HG03066 (cell line): ENCODE data around the gene CEP104.

ENCODE experiments used
- ATAC-seq: cut with Tn5 transposase; IDR thresholded peaks from one replicate; pipeline ENCODE4 v1.9.1; 2021; ENCODE audit warnings: low read depth; ENCODE audit not compliant: unreplicated experiment

Gene CEP104

DNA sequence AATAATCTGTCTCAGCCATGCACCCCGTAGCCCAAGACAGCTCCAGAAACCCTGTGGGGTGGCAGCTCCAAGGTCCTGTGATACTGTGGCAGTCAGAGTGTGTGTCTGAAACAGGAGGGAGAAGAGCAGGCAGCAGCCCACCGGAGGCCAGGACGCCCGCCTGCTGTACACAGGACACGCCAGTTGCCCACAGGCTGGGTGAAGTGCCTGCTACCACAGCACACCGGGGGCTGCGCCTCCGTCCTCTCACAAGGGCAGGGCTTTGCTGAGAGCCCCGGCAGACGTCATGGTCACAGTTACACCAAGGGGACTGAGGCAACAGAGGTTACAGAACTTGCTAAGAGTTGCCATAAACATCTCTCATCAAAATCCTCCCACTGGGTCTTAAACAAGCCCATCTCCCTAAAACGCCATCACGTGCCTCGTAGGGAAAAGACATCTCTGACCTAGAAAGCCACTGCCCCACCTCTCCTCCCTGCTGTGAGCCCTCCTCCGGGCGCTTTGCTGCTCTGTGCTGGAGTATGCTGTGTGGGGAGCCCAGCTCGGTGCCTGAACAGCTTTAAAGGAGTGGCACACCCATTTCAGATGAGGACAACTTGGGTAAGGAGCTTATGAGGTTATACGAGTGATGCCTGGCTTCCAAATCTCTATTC is 37.7 kb upstream of the CEP104 start:
- no peak for ATAC-seq

DNA sequence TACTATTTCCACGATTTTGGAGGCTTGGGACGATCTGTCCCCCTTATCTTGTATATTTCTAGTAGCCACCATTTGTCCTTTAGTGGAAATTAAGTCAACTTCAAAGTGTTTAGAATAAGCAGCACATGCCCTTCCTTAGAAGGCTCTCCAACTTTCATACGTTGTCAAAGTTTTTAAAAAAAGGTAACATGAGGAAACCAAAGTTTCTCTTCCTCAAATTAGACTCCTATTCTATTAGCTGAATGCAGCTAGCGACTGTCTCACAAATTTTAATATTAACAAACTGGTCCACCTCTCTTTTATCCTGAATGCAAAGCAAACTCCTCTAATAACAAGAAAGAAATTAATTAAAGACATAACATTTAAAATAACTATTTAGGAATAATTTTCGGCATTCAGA is 36.2 kb upstream of the CEP104 start:
- no peak for ATAC-seq

DNA sequence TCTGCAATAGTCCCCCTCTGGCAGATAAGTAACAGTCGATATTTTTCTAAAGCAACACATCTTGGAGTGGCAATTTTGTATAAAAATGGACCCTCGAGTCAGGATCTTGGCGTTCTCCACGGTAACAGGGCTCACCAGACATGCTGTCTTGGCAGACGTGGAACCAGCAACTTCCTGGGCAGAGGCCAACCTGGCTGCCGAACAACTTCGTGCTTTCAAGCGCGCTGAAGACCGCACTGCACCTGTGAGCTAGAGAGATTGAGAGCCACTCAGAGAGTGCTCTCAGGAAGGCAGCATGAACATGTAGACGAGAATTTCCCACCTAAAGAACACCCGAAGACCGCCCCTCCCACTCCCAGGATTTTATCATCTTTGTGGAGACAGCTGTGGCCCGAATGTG is 35.7 kb upstream of the CEP104 start:
- ATAC-seq = no peak

DNA sequence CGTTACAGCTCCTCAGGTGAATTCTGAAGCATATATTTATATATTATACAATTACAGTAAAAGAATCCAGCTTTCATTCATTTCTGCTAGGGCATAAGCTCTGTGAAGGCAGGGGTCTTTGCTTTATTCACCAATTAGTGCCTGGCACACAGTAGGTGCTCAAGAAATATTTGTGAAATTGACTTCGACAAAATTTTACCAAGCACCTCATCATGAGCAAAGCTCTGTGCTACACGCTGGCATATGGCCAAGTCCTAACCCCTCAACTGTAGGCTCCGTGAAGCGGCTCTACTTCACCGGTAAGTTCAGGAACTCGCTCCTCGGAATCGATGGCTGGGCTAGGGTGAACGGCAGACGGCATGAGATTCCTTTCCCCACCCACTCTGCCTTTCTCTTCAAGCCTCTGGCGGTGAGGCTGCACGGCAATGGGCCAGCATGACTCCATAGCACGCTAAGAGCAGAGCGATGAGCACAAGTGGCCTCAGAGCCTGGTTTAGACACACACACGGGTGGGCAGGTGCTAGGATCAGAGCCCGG is 34.4 kb upstream of the CEP104 start:
- ATAC-seq = no peak

DNA sequence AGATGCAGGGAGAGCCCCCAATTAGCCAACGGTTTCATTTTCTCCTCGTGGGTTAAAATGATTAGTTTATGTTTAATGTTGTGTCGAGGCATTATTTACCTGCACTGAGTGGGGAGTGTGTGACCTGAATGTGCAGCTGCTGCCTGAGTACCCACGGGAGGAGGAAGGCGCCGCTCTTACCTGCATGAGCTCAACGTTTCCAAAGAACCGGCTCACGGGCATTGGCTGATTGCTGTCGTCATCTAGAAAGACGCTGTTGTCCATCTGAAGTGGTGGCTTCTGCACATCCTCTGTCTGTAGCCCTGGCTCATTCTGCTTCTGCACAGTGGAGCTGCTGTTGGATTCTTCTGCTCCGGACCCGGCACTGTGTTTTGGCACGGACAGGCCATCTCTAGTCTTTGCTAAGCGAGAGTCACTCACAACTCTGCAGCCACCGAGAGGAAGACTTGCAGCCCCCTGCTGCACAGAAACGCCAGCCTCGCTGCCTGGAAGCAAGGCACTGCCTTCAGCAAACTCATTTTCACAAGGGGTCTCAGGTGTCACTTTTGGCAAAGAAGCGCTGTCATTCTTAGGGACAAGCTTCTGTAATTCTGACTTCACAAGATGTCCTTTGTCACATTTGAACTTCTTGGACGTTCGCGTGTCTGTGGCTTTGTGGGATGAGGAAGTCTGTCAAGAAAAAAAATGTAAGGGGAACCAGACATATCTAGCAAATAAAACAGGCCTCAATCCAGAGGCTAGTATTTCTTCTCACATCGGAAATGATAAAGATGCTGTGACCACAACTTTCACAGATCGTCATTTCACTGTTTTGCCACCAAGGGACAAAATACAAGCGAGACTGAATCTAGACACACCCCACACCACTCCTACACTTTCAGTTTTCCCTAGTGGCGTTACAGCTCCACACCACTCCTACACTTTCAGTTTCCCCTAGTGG is 33.6 kb upstream of the CEP104 start:
- ATAC-seq = no peak

DNA sequence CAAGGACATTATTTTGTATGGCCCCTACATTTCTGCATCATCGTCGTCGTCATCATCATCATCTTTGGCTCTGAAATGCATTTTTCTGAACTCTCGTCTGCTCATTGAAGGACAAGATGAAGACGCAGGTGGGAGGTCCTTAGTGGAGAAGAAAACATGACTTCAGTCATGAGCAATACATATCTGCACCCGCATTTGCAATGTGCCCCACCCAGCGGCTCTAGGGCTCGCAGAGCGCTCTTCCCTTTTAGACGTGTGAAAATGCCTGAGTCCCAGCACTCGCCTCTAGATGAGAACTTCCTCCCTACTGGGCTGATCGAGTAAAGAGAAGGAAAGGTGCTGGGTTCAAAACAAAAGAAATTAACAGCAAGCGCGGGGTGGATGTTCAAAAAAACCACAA is 32.9 kb upstream of the CEP104 start:
- ATAC-seq = no peak

DNA sequence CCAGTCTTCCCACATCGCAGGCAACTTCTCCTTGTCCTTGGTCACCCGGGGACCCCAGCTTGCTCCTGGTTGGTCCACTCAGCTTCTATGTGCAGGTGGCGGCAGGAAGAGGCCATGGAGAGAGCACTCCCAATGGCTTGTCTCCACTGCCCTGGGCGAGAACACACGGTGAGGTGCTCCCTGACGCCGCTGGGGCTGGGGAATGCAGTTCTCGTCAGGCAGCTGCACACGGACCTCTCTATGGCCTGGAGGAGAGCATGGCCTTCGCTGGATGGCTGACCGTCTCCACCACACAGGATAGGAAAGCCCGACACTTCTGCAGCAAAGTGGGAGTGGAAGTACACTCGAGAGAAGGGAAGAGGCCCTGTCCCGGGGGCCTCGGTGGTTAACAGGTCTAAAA is 31.3 kb upstream of the CEP104 start:
- no peak for ATAC-seq

DNA sequence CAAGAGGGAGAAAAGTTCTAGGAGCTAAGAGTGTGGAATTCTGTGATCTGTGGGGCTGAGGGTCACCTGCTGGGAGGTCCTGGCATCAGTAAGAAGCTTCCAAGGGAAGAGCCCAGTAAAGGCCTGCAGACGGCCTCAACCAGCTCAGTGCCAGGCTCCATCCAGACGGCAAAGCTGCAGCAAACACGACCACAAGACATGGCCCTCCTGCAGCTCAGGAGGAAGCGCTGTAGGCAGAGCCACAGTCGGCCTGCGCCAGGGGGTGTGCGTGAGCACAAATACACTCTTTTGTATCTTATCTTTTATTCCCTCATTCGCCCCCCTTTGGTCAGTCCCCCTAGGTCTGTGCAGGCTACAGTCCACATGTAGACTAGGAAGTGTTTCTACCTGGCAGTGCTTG is 29.7 kb upstream of the CEP104 start:
- ATAC-seq = no peak

DNA sequence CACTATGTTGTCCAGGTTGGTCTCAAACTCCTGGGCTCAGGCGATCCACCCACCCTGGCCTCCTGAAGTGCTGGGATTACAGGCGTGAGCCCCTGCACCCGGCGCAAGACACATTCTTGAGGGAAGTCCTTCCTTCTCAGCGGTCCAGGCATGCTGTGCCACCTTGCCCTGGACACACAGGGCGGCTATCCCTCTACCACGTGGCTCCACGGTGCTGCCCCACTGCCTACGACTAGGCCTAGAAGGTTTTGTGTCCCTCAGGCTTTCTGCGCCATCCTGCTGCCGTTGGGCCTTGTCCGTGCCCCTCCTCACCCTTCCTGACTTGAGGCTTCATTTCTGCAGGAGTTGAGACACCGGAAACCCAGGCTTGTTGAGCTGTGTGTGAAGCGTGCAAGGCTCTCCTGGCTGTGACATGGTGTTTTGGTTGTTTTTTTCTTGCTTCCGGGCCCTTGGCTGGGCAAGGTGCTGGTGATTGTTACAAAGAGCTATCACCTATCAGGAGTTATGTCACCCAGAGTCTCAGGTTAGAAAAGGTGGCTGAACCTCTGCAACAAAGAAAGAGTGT is 29.2 kb upstream of the CEP104 start:
- ATAC-seq = no peak

DNA sequence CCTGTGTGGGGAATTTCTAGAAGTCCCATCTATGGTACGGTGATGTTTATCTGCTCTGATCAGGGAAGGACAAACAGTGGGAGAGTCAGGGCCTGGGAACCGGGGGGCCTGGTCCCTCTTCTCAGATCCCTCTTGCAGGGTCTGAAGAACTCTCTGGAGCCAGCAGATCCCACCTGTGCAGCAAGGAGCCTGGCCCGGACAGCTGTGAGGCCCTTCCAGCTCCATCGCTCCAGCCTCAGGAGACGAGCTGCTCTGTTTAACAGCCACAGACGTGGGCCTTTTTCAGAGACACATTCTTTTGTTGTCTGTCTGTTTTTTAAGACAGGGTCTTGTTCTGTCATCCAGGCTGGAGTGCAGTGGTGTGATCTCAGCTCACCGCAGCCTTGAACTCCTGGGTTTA is 28.6 kb upstream of the CEP104 start:
- no peak for ATAC-seq

DNA sequence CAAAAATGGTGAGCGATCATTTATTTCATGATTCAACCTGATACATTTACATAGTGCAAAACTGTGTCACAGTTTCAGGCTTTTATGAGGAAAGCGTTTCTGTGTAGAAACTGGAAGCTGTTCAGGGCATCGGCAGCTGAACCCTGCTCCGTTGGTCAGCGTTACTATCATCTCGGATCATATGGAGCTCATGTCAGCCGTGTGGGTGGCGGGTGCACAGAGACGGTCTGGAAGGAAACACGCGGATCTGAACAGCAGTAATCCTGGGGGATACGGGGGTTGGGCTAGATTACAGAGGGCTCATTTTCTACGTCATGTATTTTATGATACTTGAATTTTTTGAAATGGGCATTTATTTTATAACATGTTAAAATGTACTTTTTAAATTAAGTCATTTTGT is 28.0 kb upstream of the CEP104 start:
- no peak for ATAC-seq

DNA sequence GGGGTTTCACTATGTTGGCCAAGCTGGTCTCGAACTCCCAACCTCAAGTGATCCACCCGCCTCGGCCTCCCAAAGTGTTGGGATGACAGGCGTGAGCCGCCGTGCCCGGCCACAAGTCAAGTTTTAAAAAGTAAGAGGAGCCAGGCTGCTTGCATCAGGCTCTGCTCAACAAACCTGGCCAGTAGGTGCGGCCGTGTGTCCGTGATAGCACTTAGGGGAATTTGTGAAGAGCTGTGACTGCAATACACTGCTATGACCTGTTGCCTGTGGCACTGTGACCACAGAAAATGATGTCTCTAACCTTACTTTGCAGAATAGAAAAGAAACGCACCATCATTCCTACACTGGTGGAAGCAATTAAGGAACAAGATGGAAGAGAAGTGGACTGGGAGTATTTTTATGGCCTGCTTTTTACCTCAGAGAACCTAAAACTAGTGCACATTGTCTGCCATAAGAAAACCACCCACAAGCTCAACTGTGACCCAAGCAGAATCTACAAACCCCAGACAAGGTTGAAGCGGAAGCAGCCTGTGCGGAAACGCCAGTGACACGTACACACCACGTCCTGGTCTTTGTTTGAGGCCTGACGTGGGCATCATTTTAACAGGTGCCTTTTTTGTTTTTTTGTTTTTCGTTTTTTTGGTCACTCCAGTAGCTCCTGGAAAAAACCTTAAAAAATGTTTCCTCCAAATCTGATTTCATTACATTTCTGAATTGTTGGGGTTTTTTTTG is 26.3 kb upstream of the CEP104 start:
- ATAC-seq = no peak

DNA sequence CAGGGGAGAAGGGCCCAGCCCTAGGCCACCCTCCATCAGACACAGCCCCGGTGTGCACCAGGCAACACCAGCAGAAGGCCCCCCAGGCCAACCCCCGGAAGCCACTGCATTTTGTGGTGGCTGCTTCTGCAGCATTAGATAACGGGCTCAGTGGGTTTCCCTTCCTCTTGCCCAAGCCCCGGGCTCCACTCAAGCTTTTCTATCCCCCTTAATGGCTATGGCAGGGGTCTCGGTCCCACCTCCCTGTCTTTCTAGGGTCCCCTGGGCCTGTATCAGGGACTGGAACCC is 24.1 kb upstream of the CEP104 start:
- ATAC-seq = no peak

DNA sequence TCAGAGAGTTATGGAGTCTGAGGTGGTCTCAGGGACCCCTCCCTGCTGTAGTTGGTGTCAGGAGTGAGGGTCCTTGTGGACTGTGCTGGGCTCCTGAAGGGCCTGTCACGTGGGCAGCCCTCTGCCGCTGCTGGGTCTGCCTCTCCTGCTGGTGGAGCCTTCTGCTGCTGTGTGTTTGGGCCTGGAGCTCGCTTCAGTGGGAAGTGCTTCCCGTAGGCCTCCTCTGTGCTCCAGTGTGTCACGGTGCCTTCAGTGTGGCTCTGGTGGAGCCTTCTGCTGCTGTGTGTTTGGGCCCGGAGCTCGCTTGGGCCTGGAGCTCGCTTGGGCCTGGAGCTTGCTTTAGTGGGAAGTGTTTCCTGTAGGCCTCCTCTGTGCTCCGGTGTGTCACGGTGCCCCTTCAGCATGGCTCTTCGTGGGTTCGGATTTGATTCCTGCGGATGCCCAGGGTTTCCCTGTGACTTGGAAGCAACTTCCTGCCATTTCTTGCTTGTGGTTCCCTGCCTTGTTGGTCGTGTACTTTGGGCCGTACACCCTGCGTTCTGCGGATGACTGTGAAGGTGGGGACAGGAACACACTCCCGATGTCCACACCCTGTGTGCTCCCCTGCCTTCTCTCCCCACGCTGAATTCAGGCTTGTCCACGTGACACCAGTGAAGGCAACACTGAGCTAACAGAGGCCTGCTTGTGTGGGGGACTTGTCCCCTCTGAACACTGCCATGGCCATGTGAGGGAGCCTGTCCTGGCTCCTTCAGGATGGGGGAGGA is 23.6 kb upstream of the CEP104 start:
- no peak for ATAC-seq

DNA sequence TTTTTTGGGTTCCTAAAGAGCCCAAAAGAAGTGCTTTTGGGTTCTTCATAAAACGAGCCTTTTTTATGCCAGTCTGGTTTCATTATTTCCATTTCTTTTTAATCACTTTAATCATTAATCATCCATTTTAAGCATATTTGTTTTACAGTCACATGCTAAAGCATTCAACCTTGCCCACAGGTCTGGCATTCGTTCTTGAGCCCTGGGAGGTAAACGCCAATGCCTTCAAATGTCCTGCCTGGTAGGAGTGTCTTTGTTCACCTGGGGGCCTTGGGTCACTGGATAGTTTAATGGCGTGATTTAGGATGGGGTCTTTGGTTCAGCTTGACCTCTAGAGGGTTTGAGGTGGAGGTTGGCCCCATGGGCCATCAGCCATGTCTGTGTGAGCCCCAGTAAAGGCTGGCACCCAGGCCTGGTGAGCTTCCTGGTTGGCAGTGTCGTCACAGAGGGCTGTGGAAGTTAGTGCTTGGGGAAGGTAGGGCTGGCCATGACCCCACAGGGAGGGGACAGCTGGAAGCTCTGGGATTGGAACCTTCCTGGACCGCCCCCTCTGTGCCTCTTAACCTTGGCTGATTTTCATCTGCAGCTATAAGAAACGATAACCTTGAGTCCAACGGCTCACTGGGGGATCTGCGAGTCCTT is 22.9 kb upstream of the CEP104 start:
- no peak for ATAC-seq

DNA sequence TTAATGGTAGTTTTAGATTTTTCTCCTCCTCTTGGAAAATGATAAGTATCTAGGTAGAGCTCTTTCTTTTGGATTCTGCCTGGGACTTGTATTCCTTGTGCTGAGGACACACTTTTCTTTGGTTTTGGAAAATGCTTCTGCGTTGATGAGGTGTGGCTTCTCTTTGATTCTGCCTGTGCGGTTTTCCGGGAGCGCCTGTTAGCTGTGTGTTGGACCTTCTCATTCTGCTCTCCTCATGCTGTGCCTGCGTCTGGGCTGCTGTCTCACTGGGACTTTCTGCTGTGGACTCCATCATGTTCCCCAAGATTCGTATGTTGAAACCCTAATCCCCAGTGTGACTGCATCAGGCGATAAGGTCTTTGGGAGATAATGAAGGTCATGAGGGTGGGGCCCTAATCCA is 22.1 kb upstream of the CEP104 start:
- ATAC-seq = no peak

DNA sequence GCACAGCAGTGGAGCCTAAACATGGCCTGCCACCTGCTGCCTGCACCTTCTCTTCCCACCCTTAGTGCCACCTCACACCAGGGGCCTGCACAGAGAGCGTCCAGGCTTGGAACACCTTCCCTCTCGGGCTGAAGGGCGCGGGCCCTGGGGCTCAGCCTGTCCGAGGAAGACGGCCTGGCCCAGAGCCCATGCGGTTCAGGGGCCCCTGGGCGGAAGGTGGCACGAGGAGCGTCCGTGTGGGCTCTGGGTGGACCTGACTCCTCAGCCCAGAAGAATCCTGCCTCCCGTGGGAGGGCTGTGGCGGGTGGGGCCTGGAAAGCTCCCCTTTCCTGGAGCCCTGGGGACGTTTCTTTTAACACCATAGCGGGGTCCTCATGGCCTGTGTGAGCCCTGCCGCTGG is 19.7 kb upstream of the CEP104 start:
- no peak for ATAC-seq

DNA sequence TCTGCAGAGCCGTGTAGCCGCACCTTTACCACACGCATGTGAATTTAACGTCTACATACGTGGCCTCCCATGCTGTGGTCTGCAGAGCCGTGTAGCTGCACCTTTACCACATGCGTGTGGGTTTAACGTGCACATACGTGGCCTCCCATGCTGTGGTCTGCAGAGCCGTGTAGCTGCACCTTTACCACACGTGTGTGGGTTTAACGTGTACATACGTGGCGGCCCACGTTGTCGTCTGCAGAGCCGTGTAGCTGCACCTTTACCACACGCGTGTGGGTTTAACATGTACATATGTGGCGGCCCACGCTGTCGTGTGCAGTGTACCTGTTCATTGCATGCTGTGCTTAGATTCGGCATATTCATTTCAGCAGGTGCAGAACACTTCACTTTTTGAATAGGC is 17.7 kb upstream of the CEP104 start:
- ATAC-seq = no peak

DNA sequence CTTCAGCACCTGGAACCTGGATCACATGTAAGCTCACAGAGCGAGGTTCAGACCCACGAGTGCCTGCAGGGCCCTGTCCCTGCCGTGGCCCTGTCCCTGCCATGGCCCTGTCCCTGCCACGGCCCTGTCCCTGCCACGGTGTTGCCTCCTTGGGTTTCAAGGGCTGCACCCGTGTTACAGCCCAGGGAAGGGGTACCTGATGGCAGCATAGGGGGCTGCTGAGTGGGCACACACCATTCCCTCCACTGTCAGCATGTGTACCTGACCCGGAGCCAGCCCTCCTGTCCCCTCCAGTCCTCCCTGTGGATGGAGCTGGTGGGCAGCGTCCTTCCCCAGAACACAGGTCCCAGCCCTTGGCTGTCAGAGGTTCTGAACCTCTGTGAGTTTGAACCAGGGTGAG is 15.5 kb upstream of the CEP104 start:
- no peak for ATAC-seq

DNA sequence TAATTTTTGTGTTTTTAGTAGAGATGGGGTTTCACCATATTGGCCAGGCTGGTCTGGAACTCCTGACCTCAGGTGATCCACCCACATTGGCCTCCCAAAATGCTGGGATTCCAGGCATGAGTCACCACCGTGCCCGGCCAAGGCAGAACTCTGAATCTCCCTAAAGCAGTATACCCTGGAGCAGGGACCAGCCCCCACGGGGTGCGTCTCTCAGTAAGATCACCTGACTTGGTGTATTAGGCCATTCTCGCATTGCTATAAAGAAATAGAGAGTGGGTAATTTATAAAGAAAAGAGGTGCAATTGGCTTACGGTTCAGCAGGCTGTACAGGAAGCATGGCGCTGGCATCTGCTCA is 14.4 kb upstream of the CEP104 start:
- no peak for ATAC-seq
